Endothelial cell of umbilical vein (primary cell): ENCODE results near the gene SLA2. TPM values are rescaled to one million over a fixed set of nuclear protein-coding genes. Genes with fewer than 3 reads are reported as not detected.

Experiments
- BruUV-seq: library from RNA; stranded (reverse); fragments of 400-500 nt; replicated peaks from 2 replicates; lab custom pipeline; 2021; lab: Mats Ljungman, UMichigan
- CTCF ChIA-PET: fragments of 300-600, 350-600 bp; sonication (Branson Sonifier 250); formaldehyde crosslinking; loops from one replicate; lab custom pipeline; 2021; ENCODE audit warnings: antibody characterized with exemption, inconsistent platforms; lab: Charles Lee
- POLR2A ChIA-PET: fragments of 300-600, 350-600 bp; sonication (Branson Sonifier 250); formaldehyde crosslinking; loops from one replicate; lab custom pipeline; 2021; ENCODE audit warnings: antibody characterized with exemption, inconsistent platforms; lab: Charles Lee
- DNase-seq: peaks from one replicate; pipeline ENCODE4 v3.0.0-alpha.2; 2011; ENCODE audit warnings: low read depth, low spot score
- FAIRE-seq: peaks from 2 replicates; lab custom pipeline; 2011; peaks lifted over from hg19 to GRCh38; lab: Jason Lieb, UNC
- H2AFZ ChIP-seq: 2 replicates; pipeline ENCODE4 v1.6.0; 2012; ENCODE audit warnings: low read depth, low read length, control low read depth, inconsistent platforms
- H3K27ac ChIP-seq: 2 replicates; pipeline ENCODE4 v1.5.1; 2011; ENCODE audit warnings: low read depth, mild to moderate bottlenecking, control low read depth, low read length, moderate library complexity; ENCODE audit not compliant: insufficient read depth
- H3K27me3 ChIP-seq, 2 experiments: 2 replicates each; pipeline versions ENCODE4 v1.6.0 to v1.6.1; 2011; ENCODE audit warnings: low read length in 2 of 2, mixed read lengths in 1 of 2; ENCODE audit not compliant: control insufficient read depth in 2 of 2, insufficient read depth in 2 of 2
- H3K36me3 ChIP-seq, 2 experiments: 2 replicates in 1 of 2; 3 replicates in 1 of 2; pipeline ENCODE4 v1.5.1; 2011; ENCODE audit warnings: low read length in 2 of 2, mild to moderate bottlenecking in 1 of 2, moderate library complexity in 1 of 2; ENCODE audit not compliant: control insufficient read depth in 2 of 2, insufficient read depth in 2 of 2; ENCODE audit errors: extremely low read depth in 1 of 2
- H3K4me1 ChIP-seq: 3 replicates; pipeline ENCODE4 v1.5.1; 2011; ENCODE audit warnings: mild to moderate bottlenecking, low read length; ENCODE audit not compliant: control insufficient read depth, insufficient read depth; ENCODE audit errors: extremely low read depth
- H3K4me2 ChIP-seq: 2 replicates; pipeline ENCODE4 v1.6.1; 2011; ENCODE audit warnings: low read length, control low read depth, mixed read lengths; ENCODE audit not compliant: insufficient read depth
- H3K4me3 ChIP-seq, 3 experiments: fragments of 200-600 bp in 1 of 3; sonication (generic), shearing (Covaris generic) in 1 of 3; replicated peaks in 1 of 3; 2 replicates each; pipeline ENCODE4 v1.5.1; 2011 to 2016; ENCODE audit warnings: control low read depth in 3 of 3, low read length in 3 of 3, mild to moderate bottlenecking in 2 of 3, inconsistent platforms in 1 of 3, low read depth in 1 of 3, moderate library complexity in 1 of 3; ENCODE audit not compliant: insufficient read depth in 1 of 3
- H3K79me2 ChIP-seq: 2 replicates; pipeline ENCODE4 v1.6.0; 2012; ENCODE audit warnings: low read length, inconsistent platforms; ENCODE audit not compliant: control insufficient read depth, insufficient read depth
- H3K9ac ChIP-seq: replicated peaks from 2 replicates; pipeline ENCODE3; 2011; ENCODE audit warnings: low read length, control low read depth; ENCODE audit not compliant: insufficient read depth; ENCODE audit errors: extremely low read depth
- H3K9me1 ChIP-seq: replicated peaks from 3 replicates; pipeline ENCODE4 v1.6.0; 2011; ENCODE audit warnings: mild to moderate bottlenecking, low read length; ENCODE audit not compliant: control insufficient read depth, insufficient read depth; ENCODE audit errors: extremely low read depth
- H3K9me3 ChIP-seq: replicated peaks from 2 replicates; pipeline ENCODE4 v1.5.1; 2012; ENCODE audit warnings: low read length, inconsistent platforms; ENCODE audit not compliant: control insufficient read depth, insufficient read depth
- H4K20me1 ChIP-seq: replicated peaks from 2 replicates; pipeline ENCODE3; 2011; ENCODE audit warnings: mild to moderate bottlenecking, low read length; ENCODE audit not compliant: control insufficient read depth, insufficient read depth; ENCODE audit errors: extremely low read depth
- CTCF ChIP-seq, 2 donors: IDR thresholded peaks; 1 replicate in 1 of 2; 2 replicates in 1 of 2; pipeline ENCODE4 v1.5.1; 2011; ENCODE audit warnings: low read length in 2 of 2, mild to moderate bottlenecking in 2 of 2, moderate library complexity in 2 of 2, control low read depth in 1 of 2, inconsistent platforms in 1 of 2, low read depth in 1 of 2; ENCODE audit not compliant: insufficient read depth in 1 of 2; ENCODE audit errors: extremely low read depth in 1 of 2
- EZH2 ChIP-seq: IDR thresholded peaks from 2 replicates; pipeline ENCODE4 v1.6.1; 2012; ENCODE audit warnings: borderline replicate concordance, low read depth, mild to moderate bottlenecking, moderate library complexity, low read length, inconsistent platforms; ENCODE audit not compliant: severe bottlenecking
- FOS ChIP-seq: IDR thresholded peaks from 2 replicates; pipeline ENCODE4 v1.6.1; 2011; ENCODE audit warnings: mild to moderate bottlenecking, low read length, moderate library complexity, borderline replicate concordance; ENCODE audit not compliant: insufficient read depth
- GATA2 ChIP-seq: IDR thresholded peaks from 2 replicates; pipeline ENCODE4 v1.7.0; 2011; ENCODE audit warnings: low read depth, mild to moderate bottlenecking, moderate library complexity, mixed read lengths, low read length; ENCODE audit not compliant: insufficient read length, insufficient read depth
- JUN ChIP-seq: IDR thresholded peaks from 2 replicates; pipeline ENCODE4 v1.6.1; 2011; ENCODE audit warnings: borderline replicate concordance, low read depth; ENCODE audit not compliant: insufficient read length, insufficient read depth
- MAX ChIP-seq: IDR thresholded peaks from 2 replicates; pipeline ENCODE4 v1.6.1; 2011; ENCODE audit not compliant: insufficient read depth, insufficient read length
- MYC ChIP-seq: IDR thresholded peaks from one replicate; pipeline ENCODE4 v1.6.1; 2011; ENCODE audit warnings: mild to moderate bottlenecking, low read depth, low read length
- POLR2A ChIP-seq: IDR thresholded peaks from 2 replicates; pipeline ENCODE4 v1.6.1; 2012; ENCODE audit warnings: low read depth, mild to moderate bottlenecking, control low read depth, low read length
- POLR2AphosphoS5 ChIP-seq: IDR thresholded peaks from 2 replicates; pipeline ENCODE4 v1.6.1; 2012; ENCODE audit warnings: low read depth, mild to moderate bottlenecking, control low read depth, low read length, moderate library complexity; ENCODE audit not compliant: insufficient read depth
- dilution Hi-C: fragments of 300-500 bp; cut with MboI; formaldehyde crosslinking; loops from one replicate; pipeline ENCODE4 v1.15.0; 2019; ENCODE audit warnings: low sequenced_read_pairs; ENCODE audit not compliant: extremely low pct_ligation_motif_present
- intact Hi-C: fragments of 100-400 bp; cut with micrococcal nuclease; formaldehyde crosslinking; loops from one replicate; pipeline ENCODE4 v1.10.0; 2022
- polyA plus RNA-seq, 4 experiments: library from polyadenylated mRNA; depleted of rRNA in 3 of 4; stranded (reverse) in 3 of 4; unstranded in 1 of 4; fragments of >200 nt; gene quantifications; 2 replicates each; pipeline versions ENCODE4 v1.2.1 to v1.2.3, GENCODE V29; 2011 to 2012; ENCODE audit warnings: missing spikeins in 1 of 4
- total RNA-seq: library from RNA; stranded (reverse); gene quantifications from 2 replicates; pipeline ENCODE4 v1.2.3, GENCODE V29; 2021

SLA2 gene
- total and polyA plus RNA-seq, 2 donors (not counting 3 experiments of a cell fraction or from before 2014, with no cell fraction given) = not detected

GRCh38 chr20:36620917-36621316 is 25.1 kb downstream of the SLA2 start:
- Histone ChIP-seq H4K20me1 (no peaks in the 10 kb centered on the region), H3K4me1 (no peaks in the 10 kb centered on the region), H3K79me2 (no peaks in the 10 kb centered on the region), H3K27ac (no peak overlapping the region), H3K4me2 (no peak overlapping the region), H2AFZ (no peak overlapping the region), H3K9me3 (no peaks in the 10 kb centered on the region), H3K36me3 (no peaks in the 10 kb centered on the region), H3K4me3 (no peak overlapping the region), H3K9me1 (no peaks in the 10 kb centered on the region), H3K9ac (no peak overlapping the region), H3K27me3 (no peaks in the 10 kb centered on the region)
- dilution Hi-C loops (no loop called here), intact Hi-C loops (no loop called here)
- FAIRE-seq (no peak), DNase-seq (no peak)
- CTCF ChIA-PET = no interaction called here
- no TSS peak for BruUV-seq
- TF ChIP-seq GATA2 = no peak
- no peak for TF ChIP-seq JUN
- TF ChIP-seq POLR2AphosphoS5 = no peak
- no peak for TF ChIP-seq FOS
- no peak for TF ChIP-seq EZH2
- no peak for TF ChIP-seq MYC
- TF ChIP-seq POLR2A = no peak
- no peak for TF ChIP-seq CTCF (IDR thresholded peaks at IDR 0.05; ENCODE audit: extremely low read depth in 1 of 2, insufficient read depth in 1 of 2, low read depth in 1 of 2, low read length in 2 of 2)
- no peak for TF ChIP-seq MAX
- POLR2A ChIA-PET = no interaction called here
